ENCODE data around the gene OTOG.

GRCh38 chr11:17578296-17578695, 31.2 kb downstream of the OTOG start:
- TF ChIP-seq CTCF (IDR thresholded peaks at IDR 0.05; ENCODE audit: insufficient read depth, low read length, poor library complexity, severe bottlenecking): no peak
- TF ChIP-seq EZH2phosphoT487 (conservative IDR thresholded peaks at IDR 0.05; ENCODE audit: low read length): no peak

Measured in SU-DHL-6 (cell line).